ENCODE measurements around the gene CAMLG.

DNA sequence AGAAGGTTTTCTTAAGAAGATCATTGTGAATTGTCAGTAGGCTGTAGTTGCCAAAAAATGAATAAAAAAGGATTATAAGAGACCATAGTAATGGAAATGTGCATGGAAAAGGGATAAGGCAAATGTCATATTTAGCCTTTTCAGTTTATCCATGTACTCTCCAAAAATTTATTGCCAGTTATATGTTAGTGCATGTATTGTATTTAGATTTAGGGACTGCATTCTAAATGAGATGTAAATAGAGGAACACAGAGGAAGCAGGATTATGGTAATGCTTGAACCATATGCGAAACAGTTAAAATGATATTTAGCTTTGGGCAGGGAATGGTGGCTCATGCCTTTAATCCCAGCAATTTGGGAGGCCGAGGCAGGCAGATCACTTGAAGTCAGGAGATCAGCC lies 53.2 kb downstream of the CAMLG start:
- no peak for TF ChIP-seq EZH2phosphoT487 (IDR thresholded peaks at IDR 0.05; ENCODE audit: low read depth)
- TF ChIP-seq, protein P1, sequence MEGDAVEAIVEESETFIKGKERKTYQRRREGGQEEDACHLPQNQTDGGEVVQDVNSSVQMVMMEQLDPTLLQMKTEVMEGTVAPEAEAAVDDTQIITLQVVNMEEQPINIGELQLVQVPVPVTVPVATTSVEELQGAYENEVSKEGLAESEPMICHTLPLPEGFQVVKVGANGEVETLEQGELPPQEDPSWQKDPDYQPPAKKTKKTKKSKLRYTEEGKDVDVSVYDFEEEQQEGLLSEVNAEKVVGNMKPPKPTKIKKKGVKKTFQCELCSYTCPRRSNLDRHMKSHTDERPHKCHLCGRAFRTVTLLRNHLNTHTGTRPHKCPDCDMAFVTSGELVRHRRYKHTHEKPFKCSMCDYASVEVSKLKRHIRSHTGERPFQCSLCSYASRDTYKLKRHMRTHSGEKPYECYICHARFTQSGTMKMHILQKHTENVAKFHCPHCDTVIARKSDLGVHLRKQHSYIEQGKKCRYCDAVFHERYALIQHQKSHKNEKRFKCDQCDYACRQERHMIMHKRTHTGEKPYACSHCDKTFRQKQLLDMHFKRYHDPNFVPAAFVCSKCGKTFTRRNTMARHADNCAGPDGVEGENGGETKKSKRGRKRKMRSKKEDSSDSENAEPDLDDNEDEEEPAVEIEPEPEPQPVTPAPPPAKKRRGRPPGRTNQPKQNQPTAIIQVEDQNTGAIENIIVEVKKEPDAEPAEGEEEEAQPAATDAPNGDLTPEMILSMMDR (IDR thresholded peaks at IDR 0.05; ENCODE audit: low read depth, low read length) = no peak
